Esophagus squamous epithelium (tissue), 4 donors: Measurements from ENCODE around the gene SUSD6.

Source experiments
- CTCF ChIP-seq, 6 experiments: fragments of 450-650 bp in 4 of 6; fragments of 200-600 bp in 2 of 6; sonication (generic) in 2 of 6; IDR thresholded peaks; one replicate each; pipeline ENCODE4 v1.5.1; 2016 to 2019; ENCODE audit warnings: antibody characterized with exemption in 6 of 6, mild to moderate bottlenecking in 4 of 6, moderate library complexity in 4 of 6
- POLR2A ChIP-seq, 4 donors: fragments of 450-650 bp; IDR thresholded peaks; one replicate each; pipeline ENCODE4 v1.6.1; 2017; ENCODE audit warnings: antibody characterized with exemption in 4 of 4, mild to moderate bottlenecking in 4 of 4, moderate library complexity in 3 of 4

GRCh38 chr14:69693801-69694729 lies 82.7 kb downstream of the SUSD6 start:
- TF ChIP-seq CTCF (IDR thresholded peaks at IDR 0.05) (no peak), POLR2A (IDR thresholded peaks at IDR 0.05) (no peak)
